Measurements from ENCODE around the gene RALGAPB.
A peak's percentile ranks its signal among the peaks of the same experiment; 100 is the strongest.

RALGAPB gene

GRCh38 chr20:38545771-38546170 lies 73.1 kb downstream of the RALGAPB start:
- DNase-seq (ENCODE audit: low spot score): peak; percentile 96

- DNase-seq (ENCODE audit: low spot score): no peak
These were observed 74.8 kb downstream of the RALGAPB start for GRCh38 chr20:38547288-38548085.

GRCh38 chr20:38548356-38549083 lies 75.9 kb downstream of the RALGAPB start:
- no peak for DNase-seq (ENCODE audit: low spot score)

GRCh38 chr20:38550274-38550673 lies 77.6 kb downstream of the RALGAPB start:
- no peak for DNase-seq (ENCODE audit: low spot score)

- no peak for DNase-seq (ENCODE audit: low spot score)
These were observed 78.5 kb downstream of the RALGAPB start for GRCh38 chr20:38551056-38551626.

GRCh38 chr20:38554986-38555385 lies 82.3 kb downstream of the RALGAPB start:
- DNase-seq (ENCODE audit: low spot score): no peak

- DNase-seq (ENCODE audit: low spot score): no peak
These were observed 82.8 kb downstream of the RALGAPB start for GRCh38 chr20:38555395-38555794.

GRCh38 chr20:38557174-38557573 lies 84.5 kb downstream of the RALGAPB start:
- DNase-seq (ENCODE audit: low spot score): no peak

GRCh38 chr20:38558596-38559360 lies 86.1 kb downstream of the RALGAPB start:
- no peak for DNase-seq (ENCODE audit: low spot score)

GRCh38 chr20:38559764-38560163 lies 87.1 kb downstream of the RALGAPB start:
- DNase-seq (ENCODE audit: low spot score): no peak

- DNase-seq (ENCODE audit: low spot score): no peak
These were observed 91.3 kb downstream of the RALGAPB start for GRCh38 chr20:38563802-38564431.

- no peak for DNase-seq (ENCODE audit: low spot score)
These were observed 92.0 kb downstream of the RALGAPB start for GRCh38 chr20:38564680-38565079.

- DNase-seq (ENCODE audit: low spot score): no peak
These were observed 93.5 kb downstream of the RALGAPB start for GRCh38 chr20:38566036-38566598.

GRCh38 chr20:38569747-38570525 lies 97.3 kb downstream of the RALGAPB start:
- no peak for DNase-seq (ENCODE audit: low spot score)

GRCh38 chr20:38573413-38573812 lies 100.8 kb downstream of the RALGAPB start:
- DNase-seq (ENCODE audit: low spot score): no peak

- DNase-seq (ENCODE audit: low spot score): no peak
These were observed 106.7 kb downstream of the RALGAPB start for GRCh38 chr20:38579219-38579910.

- no peak for DNase-seq (ENCODE audit: low spot score)
These were observed 107.3 kb downstream of the RALGAPB start for GRCh38 chr20:38579921-38580320.

GRCh38 chr20:38581013-38581412 lies 108.4 kb downstream of the RALGAPB start, which contains the start of gene ADIG:
Gene ADIG, plus strand, starts transcription at chr20:38581197. Its CDS starts 54 bp downstream, at chr20:38581251.
- no peak for DNase-seq (ENCODE audit: low spot score)

GRCh38 chr20:38581830-38582358 lies 109.3 kb downstream of the RALGAPB start:
- DNase-seq (ENCODE audit: low spot score): no peak
